HepG2 (cell line): ENCODE data around the gene TOLLIP. TPM values are rescaled to one million over a fixed set of nuclear protein-coding genes. Genes with fewer than 3 reads are reported as not detected.

ENCODE experiments used
- ATAC-seq: fragments of 200-7000 bp; cut with Tn5 transposase; 3 replicates; pipeline ENCODE4 v1.9.1; 2020; ENCODE audit warnings: mild to moderate bottlenecking, moderate library complexity
- BruUV-seq: library from RNA; stranded (reverse); fragments of 400-500 nt; replicated peaks from 2 replicates; lab custom pipeline; 2021; lab: Mats Ljungman, UMichigan
- CTCF ChIA-PET: fragments of 300-600 bp; formaldehyde crosslinking; extraction: SDS; loops from one replicate; lab custom pipeline; 2021; ENCODE audit warnings: low total read pairs, inconsistent platforms, low intra/inter-chr PET ratio; lab: Yijun Ruan, JAX
- POLR2A ChIA-PET: fragments of 350-600 bp; sonication (Branson Sonifier 250); formaldehyde crosslinking; loops from one replicate; lab custom pipeline; 2020; ENCODE audit warnings: antibody characterized with exemption, inconsistent platforms; lab: Yijun Ruan, JAX
- DNase-seq: peaks from one replicate; pipeline ENCODE4 v3.0.0-alpha.2; 2015; ENCODE audit warnings: low spot score
- FAIRE-seq: peaks from 3 replicates; lab custom pipeline; 2011; peaks lifted over from hg19 to GRCh38; lab: Jason Lieb, UNC
- H2AFZ ChIP-seq: one replicate; pipeline ENCODE4 v1.6.1; 2011; ENCODE audit warnings: low read length, inconsistent platforms
- H3K27ac ChIP-seq: fragments of 300-600 bp; 3 replicates; pipeline ENCODE4 v1.8.0; 2011; ENCODE audit warnings: mixed run types, mild to moderate bottlenecking, mixed read lengths, low read length, inconsistent platforms; ENCODE audit not compliant: insufficient read depth; ENCODE audit errors: extremely low read length
- H3K27me3 ChIP-seq, 2 experiments: fragments of 200-600 bp in 1 of 2; 2 replicates in 1 of 2; 3 replicates in 1 of 2; pipeline versions ENCODE4 v1.6.0 to v1.8.0; 2011; ENCODE audit warnings: low read length in 2 of 2, mild to moderate bottlenecking in 2 of 2, moderate library complexity in 2 of 2, inconsistent platforms in 1 of 2; ENCODE audit not compliant: insufficient read depth in 2 of 2, control insufficient read depth in 1 of 2
- H3K36me3 ChIP-seq, 2 experiments: fragments of 200-600 bp in 1 of 2; replicated peaks in 1 of 2; 2 replicates in 1 of 2; 3 replicates in 1 of 2; pipeline versions ENCODE4 v1.5.1 to v1.8.0; 2011; ENCODE audit warnings: low read length in 2 of 2, inconsistent platforms in 1 of 2; ENCODE audit not compliant: insufficient read depth in 2 of 2, control insufficient read depth in 1 of 2
- H3K4me1 ChIP-seq: 2 replicates; pipeline ENCODE4 v1.5.1; 2012; ENCODE audit warnings: low read length, inconsistent platforms; ENCODE audit not compliant: insufficient read depth
- H3K4me2 ChIP-seq: 2 replicates; pipeline ENCODE4 v1.6.0; 2011; ENCODE audit warnings: low read depth, low read length, inconsistent platforms
- H3K4me3 ChIP-seq, 3 experiments: fragments of 200-600 bp in 1 of 3; sonication (generic), shearing (Covaris generic) in 1 of 3; replicated peaks in 1 of 3; 2 replicates each; pipeline ENCODE4 v1.5.1; 2011 to 2016; ENCODE audit warnings: low read length in 3 of 3, inconsistent platforms in 2 of 3, low read depth in 2 of 3, mild to moderate bottlenecking in 2 of 3, control low read depth in 1 of 3, mixed read lengths in 1 of 3; ENCODE audit not compliant: insufficient read depth in 1 of 3
- H3K79me2 ChIP-seq: one replicate; pipeline ENCODE4 v1.6.1; 2011; ENCODE audit warnings: low read length, inconsistent platforms; ENCODE audit not compliant: insufficient read depth
- H3K9ac ChIP-seq: 2 replicates; pipeline ENCODE4 v1.6.0; 2011; ENCODE audit warnings: mild to moderate bottlenecking, low read depth, low read length, inconsistent platforms; ENCODE audit not compliant: insufficient read depth
- H3K9me3 ChIP-seq: 2 replicates; pipeline ENCODE4 v1.5.1; 2012; ENCODE audit warnings: mild to moderate bottlenecking, low read length
- H4K20me1 ChIP-seq: 2 replicates; pipeline ENCODE4 v1.6.0; 2011; ENCODE audit warnings: inconsistent platforms, mild to moderate bottlenecking, low read length, moderate library complexity; ENCODE audit not compliant: insufficient read depth
- AGO2 ChIP-seq: fragments of 200-400 bp; formaldehyde crosslinking; optimal IDR thresholded peaks from 2 replicates; pipeline ENCODE3; 2017; ENCODE audit warnings: mild to moderate bottlenecking, low read depth, low read length, moderate library complexity
- DPF2 ChIP-seq: sonication (generic); formaldehyde crosslinking; IDR thresholded peaks from 2 replicates; pipeline ENCODE4 v1.4.0; 2020; ENCODE audit warnings: mild to moderate bottlenecking, low read depth, missing genetic modification reagents, borderline replicate concordance
- ELF4 ChIP-seq: sonication (generic); formaldehyde crosslinking; IDR thresholded peaks from 2 replicates; pipeline ENCODE4 v1.5.0; 2020; ENCODE audit warnings: missing genetic modification reagents, mild to moderate bottlenecking, moderate library complexity, borderline replicate concordance
- KDM1A ChIP-seq: IDR thresholded peaks from 2 replicates; pipeline ENCODE4 v1.6.1; 2016; ENCODE audit warnings: missing compliant biosample characterization
- KLF12 ChIP-seq: sonication (generic); formaldehyde crosslinking; IDR thresholded peaks from 2 replicates; pipeline ENCODE4 v1.4.0; 2020; ENCODE audit warnings: missing genetic modification reagents, borderline replicate concordance
- MBNL3 ChIP-seq: fragments of 250-450 bp; sonication (Bioruptor Pico); conservative IDR thresholded peaks from 2 replicates; pipeline ENCODE4 v1.8.0; 2022; ENCODE audit warnings: mild to moderate bottlenecking, inconsistent platforms
- MZF1 ChIP-seq: sonication (generic); formaldehyde crosslinking; IDR thresholded peaks from 2 replicates; pipeline ENCODE4 v1.8.1; 2023; ENCODE audit warnings: mild to moderate bottlenecking, missing genetic modification reagents, borderline replicate concordance
- RBM39 ChIP-seq: fragments of 200-400 bp; formaldehyde crosslinking; IDR thresholded peaks from one replicate; pipeline ENCODE4 v1.6.1; 2018; ENCODE audit warnings: antibody characterized with exemption, mild to moderate bottlenecking, low read depth, low read length; ENCODE audit not compliant: poor library complexity, severe bottlenecking
- TBP ChIP-seq: sonication (generic); formaldehyde crosslinking; IDR thresholded peaks from 2 replicates; pipeline ENCODE4 v1.5.0; 2020; ENCODE audit warnings: missing genetic modification reagents
- THYN1 ChIP-seq: sonication (generic); formaldehyde crosslinking; IDR thresholded peaks from 2 replicates; pipeline ENCODE4 v1.8.1; 2023; ENCODE audit warnings: low read depth, mild to moderate bottlenecking, moderate library complexity, missing genetic modification reagents, borderline replicate concordance
- ZBTB7B ChIP-seq: sonication (generic); formaldehyde crosslinking; IDR thresholded peaks from 2 replicates; pipeline ENCODE4 v1.4.0; 2020; ENCODE audit warnings: missing genetic modification reagents
- ZNF12 ChIP-seq: sonication (generic); formaldehyde crosslinking; IDR thresholded peaks from 2 replicates; pipeline ENCODE4 v1.5.0; 2020; ENCODE audit warnings: missing genetic modification reagents
- ZNF230 ChIP-seq: sonication (generic); formaldehyde crosslinking; IDR thresholded peaks from 2 replicates; pipeline ENCODE4 v1.4.0; 2020; ENCODE audit warnings: mild to moderate bottlenecking, missing genetic modification reagents
- ZNF282 ChIP-seq: fragments of 450-650 bp; IDR thresholded peaks from 2 replicates; pipeline ENCODE4 v1.6.1; 2018; ENCODE audit not compliant: partially characterized antibody
- WGBS: methylation state at CpG from one replicate; pipeline ENCODE4 v1.1.6; 2017; ENCODE audit warnings: low lambda C conversion rate; 5-methylcytosine and 5-hydroxymethylcytosine counted together
- in situ Hi-C: cut with HindIII; loops from 2 replicates; pipeline ENCODE4 v1.10.0; 2017; ENCODE audit warnings: low pct_unique_long_range_greater_than_20kb; ENCODE audit not compliant: extremely low pct_ligation_motif_present
- intact Hi-C: fragments of 100-400 bp; cut with micrococcal nuclease; formaldehyde crosslinking; loops from one replicate; pipeline ENCODE4 v1.10.0; 2022; ENCODE audit not compliant: unreplicated experiment
- polyA plus RNA-seq, 8 experiments: library from polyadenylated mRNA; depleted of rRNA in 3 of 8; stranded (reverse) in 7 of 8; unstranded in 1 of 8; fragments of >200 nt; fragmentation: Illumina TruSeq in 4 of 8; extraction: Trizol in 4 of 8; gene quantifications; 2 replicates each; pipeline versions ENCODE4 v1.2.1 to v1.2.3, GENCODE V29; 2011 to 2016; ENCODE audit warnings: low read depth in 4 of 8, missing spikeins in 1 of 8, mixed read lengths in 1 of 8; ENCODE audit not compliant: insufficient read depth in 1 of 8
- total RNA-seq, 5 experiments: library from RNA; depleted of rRNA; stranded (reverse); fragments of >200 nt; fragmentation: Illumina TruSeq; extraction: Trizol; gene quantifications; 2 replicates each; pipeline ENCODE4 v1.2.3, GENCODE V29; 2016; ENCODE audit warnings: low read depth in 1 of 5
- TF ChIP-seq, protein P1 (sequence below): sonication (generic); formaldehyde crosslinking; IDR thresholded peaks from 2 replicates; pipeline ENCODE4 v1.4.0; 2020; ENCODE audit warnings: mild to moderate bottlenecking, missing genetic modification reagents

The TOLLIP gene
- total and polyA plus RNA-seq, 2 of the 13 experiments (the other 11 are each of a cell fraction or from before 2014, with no cell fraction given): 25.9 to 47.5 TPM

- no peak for ATAC-seq
- peaks cover 20% of the 10 kb centered on the region for H3K79me2 ChIP-seq
- peaks cover 10% of the 10 kb centered on the region for H3K4me1 ChIP-seq
- in situ Hi-C loops: loop anchor here (10.0 kb wide), 1 partner anchor 92 kb away; the partner anchor contains the start of gene BRSK2
- no peak overlapping the region for H3K4me3 ChIP-seq
- H4K20me1 ChIP-seq: no peaks in the 10 kb centered on the region
- TF ChIP-seq KLF12 (CRISPR knock-in tag): no peak
- TF ChIP-seq AGO2: peak; percentile 64
- TF ChIP-seq, all 625 proteins: peak for 1
- peaks cover 36 to 62% of the 10 kb centered on the region in 2 experiments; a peak in 4 of 5 replicates for H3K36me3 ChIP-seq
- POLR2A ChIA-PET: no interaction called here
- H3K27ac ChIP-seq: no peak overlapping the region
- FAIRE-seq (no peak), DNase-seq (no peak)
- no peak overlapping the region for H2AFZ ChIP-seq
- intact Hi-C loops: no loop called here
- no peak overlapping the region for H3K9ac ChIP-seq
- no peaks in the 10 kb centered on the region; a peak in 1 of 5 replicates for H3K27me3 ChIP-seq
- no peaks in the 10 kb centered on the region for H3K9me3 ChIP-seq
- 95% methylated on average over 39 of the region's 43 CpGs for WGBS
- H3K4me2 ChIP-seq: no peak overlapping the region
- CTCF ChIA-PET: interaction anchor here (0.8 kb wide), 1 partner anchor 223 kb away, joined by 3 read pairs; no protein-coding TSS in a partner anchor
- no TSS peak for BruUV-seq
These were observed 16.5 kb downstream of the TOLLIP start for GRCh38 chr11:1292644-1293618.

DNA sequence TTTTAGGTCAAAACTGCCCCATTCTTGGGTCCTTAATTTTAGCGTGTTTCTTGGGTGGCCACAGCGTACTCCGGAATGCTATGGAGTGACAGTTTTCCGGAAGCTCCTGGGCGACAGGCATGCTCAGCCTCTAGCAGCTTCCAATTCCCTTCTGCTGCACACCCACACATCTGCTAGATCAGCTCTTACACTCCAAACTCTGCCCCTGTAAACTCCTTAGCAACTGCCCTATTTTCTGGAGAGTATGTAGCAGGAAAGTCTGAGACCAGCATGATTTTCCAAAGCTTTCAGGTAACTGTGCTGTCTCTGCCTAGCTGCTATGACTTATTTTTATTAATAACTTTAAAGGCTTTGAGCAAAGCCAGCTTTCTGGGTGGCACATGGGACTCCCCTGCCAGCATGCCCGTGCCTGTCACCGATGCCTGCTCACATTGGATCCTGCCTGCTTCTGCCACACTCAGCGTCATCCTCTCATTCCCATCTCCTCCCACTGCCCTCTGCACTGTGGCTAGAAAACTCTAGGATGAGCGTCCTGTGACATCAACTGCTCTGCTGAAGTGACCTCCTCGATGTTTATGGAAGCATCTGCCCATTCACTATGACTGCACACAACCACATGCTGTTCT, 17.3 kb downstream of the TOLLIP start:
- no peak for FAIRE-seq
- no peaks in the 10 kb centered on the region; a peak in 1 of 5 replicates for H3K27me3 ChIP-seq
- no peak overlapping the region for H3K4me2 ChIP-seq
- H3K36me3 ChIP-seq: peaks cover 36 to 62% of the 10 kb centered on the region in 2 experiments; a peak in 4 of 5 replicates
- no peaks in the 10 kb centered on the region for H4K20me1 ChIP-seq
- WGBS: 95% methylated on average over 10 of the region's 10 CpGs
- no peak for TF ChIP-seq ZNF12 (CRISPR knock-in tag)
- no peak for TF ChIP-seq MBNL3 (CRISPR knock-in tag)
- no peak for TF ChIP-seq ZBTB7B
- no peak for TF ChIP-seq TBP (CRISPR knock-in tag)
- no peak for TF ChIP-seq KDM1A (CRISPR knock-in tag)
- no peak for TF ChIP-seq ELF4 (CRISPR knock-in tag)
- TF ChIP-seq MZF1 (CRISPR knock-in tag): no peak
- no peak for TF ChIP-seq ZNF282
- no peak for TF ChIP-seq THYN1 (CRISPR knock-in tag)
- TF ChIP-seq ZNF230: no peak
- TF ChIP-seq, protein P1, sequence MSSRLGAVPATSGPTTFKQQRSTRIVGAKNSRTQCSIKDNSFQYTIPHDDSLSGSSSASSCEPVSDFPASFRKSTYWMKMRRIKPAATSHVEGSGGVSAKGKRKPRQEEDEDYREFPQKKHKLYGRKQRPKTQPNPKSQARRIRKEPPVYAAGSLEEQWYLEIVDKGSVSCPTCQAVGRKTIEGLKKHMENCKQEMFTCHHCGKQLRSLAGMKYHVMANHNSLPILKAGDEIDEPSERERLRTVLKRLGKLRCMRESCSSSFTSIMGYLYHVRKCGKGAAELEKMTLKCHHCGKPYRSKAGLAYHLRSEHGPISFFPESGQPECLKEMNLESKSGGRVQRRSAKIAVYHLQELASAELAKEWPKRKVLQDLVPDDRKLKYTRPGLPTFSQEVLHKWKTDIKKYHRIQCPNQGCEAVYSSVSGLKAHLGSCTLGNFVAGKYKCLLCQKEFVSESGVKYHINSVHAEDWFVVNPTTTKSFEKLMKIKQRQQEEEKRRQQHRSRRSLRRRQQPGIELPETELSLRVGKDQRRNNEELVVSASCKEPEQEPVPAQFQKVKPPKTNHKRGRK: no peak
- TF ChIP-seq DPF2 (CRISPR knock-in tag): no peak
- TF ChIP-seq RBM39: no peak
- no peak for DNase-seq
- no peaks in the 10 kb centered on the region for H3K9me3 ChIP-seq
- no peak overlapping the region for H3K9ac ChIP-seq
- H3K27ac ChIP-seq: no peak overlapping the region
- no peak overlapping the region for H3K4me3 ChIP-seq
- POLR2A ChIA-PET: no interaction called here
- H3K79me2 ChIP-seq: peaks cover 12% of the 10 kb centered on the region
- intact Hi-C loops (no loop called here), in situ Hi-C loops (loop anchor here (10.0 kb wide), 1 partner anchor 93 kb away; the partner anchor contains the start of gene BRSK2)
- no peak for ATAC-seq
- BruUV-seq: no TSS peak
- peaks cover 2% of the 10 kb centered on the region for H3K4me1 ChIP-seq
- no peak overlapping the region for H2AFZ ChIP-seq
- CTCF ChIA-PET: no interaction called here
